ENCODE measurements around the gene TPSG1.
A peak's percentile ranks its signal among the peaks of the same experiment; 100 is the strongest.

Gene TPSG1

DNA sequence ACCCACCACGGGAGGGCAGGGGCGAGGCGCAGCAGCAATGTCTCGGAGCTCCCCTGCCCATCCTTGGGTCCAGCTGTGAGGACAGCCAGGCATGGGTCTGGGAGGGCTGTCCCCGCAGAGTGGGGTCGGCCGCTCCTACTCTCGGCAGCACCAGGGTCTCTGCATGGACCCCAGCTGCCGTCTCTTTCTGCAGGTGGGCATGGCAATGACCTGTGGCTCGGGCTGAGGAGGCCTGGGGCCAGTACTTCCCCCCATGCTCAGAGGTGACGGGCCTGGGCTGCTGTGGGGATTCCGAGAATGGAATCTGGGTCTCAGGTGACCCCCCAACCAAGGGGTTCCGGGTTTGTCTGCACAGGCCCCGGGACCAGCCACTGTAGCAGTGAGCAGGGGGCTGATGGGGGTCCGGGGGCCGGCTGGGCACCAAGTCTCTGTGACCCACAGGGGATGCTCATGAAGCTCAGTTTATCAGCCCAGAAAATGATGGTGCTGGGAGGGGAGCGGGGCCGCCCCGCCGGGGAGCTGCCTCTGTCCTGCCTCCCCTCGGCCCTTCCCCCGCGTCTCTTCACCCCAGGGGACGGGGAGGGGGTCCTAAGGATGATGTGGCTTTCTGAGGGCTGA is 48.7 kb downstream of the TPSG1 start:
- no peak for DNase-seq (ENCODE audit: low read depth)

DNA sequence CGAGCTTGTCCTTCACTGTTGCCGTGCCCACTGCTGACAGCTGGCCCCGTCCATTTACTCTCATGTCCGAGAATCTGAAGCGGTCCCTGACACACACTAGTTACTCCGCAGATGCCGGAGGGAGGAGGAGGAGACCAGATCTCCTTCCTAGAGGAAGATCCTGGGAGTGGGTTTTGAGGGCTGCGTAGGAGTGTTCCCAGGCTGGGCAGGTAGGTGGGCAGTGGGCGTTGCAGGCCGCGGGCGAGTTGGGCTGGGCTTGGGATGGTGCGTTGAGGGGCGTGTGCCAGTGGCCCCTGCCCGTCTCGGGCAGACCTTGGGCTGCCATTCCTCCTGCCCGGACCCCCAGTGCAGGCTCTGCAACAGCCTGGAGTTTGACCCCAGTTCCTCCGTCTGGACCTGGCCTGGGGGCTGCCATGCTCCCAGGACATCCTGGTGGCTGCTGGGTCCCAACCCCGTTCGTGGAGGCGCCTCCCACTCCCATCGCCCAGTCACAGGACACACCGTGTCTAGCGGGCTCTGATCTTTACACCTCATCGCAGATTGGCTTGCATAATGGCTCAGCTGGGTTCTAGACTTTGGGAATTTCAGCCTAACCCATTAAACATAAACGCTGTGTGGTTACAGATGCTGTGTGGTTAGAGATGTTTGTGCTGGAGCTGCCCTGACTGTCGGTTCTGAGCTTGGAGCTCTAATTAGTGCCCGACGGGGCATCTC is 49.3 kb downstream of the TPSG1 start:
- no peak for DNase-seq (ENCODE audit: low read depth)

DNA sequence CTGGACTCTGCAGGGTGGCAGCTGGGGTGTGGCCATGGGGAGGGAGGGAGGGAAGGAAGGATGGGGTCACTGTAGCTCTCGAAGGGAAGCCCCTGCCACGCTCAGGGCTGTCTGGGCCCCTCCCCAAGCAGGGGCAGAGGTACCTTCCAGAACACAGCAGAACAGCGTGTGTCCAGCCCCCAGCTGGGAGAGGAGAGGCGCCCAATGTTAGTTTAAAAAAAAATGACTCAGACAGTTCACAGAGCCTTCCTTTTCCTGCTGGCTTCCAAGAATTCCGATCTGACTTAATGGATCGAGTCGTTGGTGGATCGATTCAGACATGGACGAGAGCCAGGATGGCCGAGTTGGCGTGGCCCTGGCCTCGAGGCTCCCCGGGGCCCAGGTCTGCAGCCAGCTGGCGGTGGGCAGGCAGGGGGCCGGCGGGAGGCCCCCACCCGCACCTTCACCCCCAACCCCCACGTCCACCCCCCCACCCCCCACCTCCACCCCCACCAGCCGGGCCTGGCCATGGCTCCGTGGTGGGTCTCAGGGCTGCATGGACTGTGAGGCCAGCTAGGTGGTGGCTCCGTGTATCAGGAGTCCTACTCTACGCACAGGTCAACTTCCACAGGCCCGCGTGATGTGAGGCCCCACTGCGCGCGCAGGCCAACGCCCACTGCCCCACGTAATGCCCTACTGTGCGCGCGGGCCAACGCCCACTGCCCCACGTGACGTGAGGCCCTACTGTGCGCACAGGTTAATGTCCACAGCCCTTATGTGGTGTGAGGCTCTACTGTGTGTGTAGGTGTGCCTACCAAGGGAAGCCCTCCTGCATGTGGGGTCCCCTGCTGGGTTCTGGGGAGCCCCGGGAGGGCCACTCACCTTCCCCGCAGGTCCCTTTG is 50.4 kb downstream of the TPSG1 start:
- DNase-seq (ENCODE audit: low read depth), result peak; percentile 35

GRCh38 chr16:1173788-1174451 is 51.1 kb downstream of the TPSG1 start:
- no peak for DNase-seq (ENCODE audit: low read depth)

- DNase-seq (ENCODE audit: low read depth), result no peak
Measured at GRCh38 chr16:1172651-1173050, 52.4 kb downstream of the TPSG1 start.

- DNase-seq (ENCODE audit: low read depth), result no peak
Measured at GRCh38 chr16:1171854-1172428, 53.1 kb downstream of the TPSG1 start.
